IMR-90 (cell line): Measurements from ENCODE around the gene RAB29. TPM values are rescaled to one million over a fixed set of nuclear protein-coding genes. Genes with fewer than 3 reads are reported as not detected.
"Not testable (repeated sequence)": the region's sequence is repeated elsewhere in the genome, so short reads cannot be mapped to it uniquely, and the experiment has no call there.

ENCODE experiments used
- ATAC-seq: fragments of 200-7000 bp; cut with Tn5 transposase; 2 replicates; pipeline ENCODE4 v1.9.1; 2020; ENCODE audit warnings: low read depth, mild to moderate bottlenecking, moderate library complexity
- BruUV-seq: library from RNA; stranded (reverse); fragments of 400-500 nt; replicated peaks from 2 replicates; lab custom pipeline; 2021; lab: Mats Ljungman, UMichigan
- CTCF ChIA-PET: fragments of 300-600 bp; formaldehyde crosslinking; extraction: SDS; loops from one replicate; lab custom pipeline; 2021; ENCODE audit warnings: antibody characterized with exemption; lab: Yijun Ruan, JAX
- POLR2A ChIA-PET: fragments of 300-600 bp; sonication (Branson Sonifier 250); formaldehyde crosslinking; loops from one replicate; lab custom pipeline; 2022; ENCODE audit warnings: antibody characterized with exemption; ENCODE audit not compliant: unreplicated experiment; lab: Charles Lee
- DNase-seq: peaks from one replicate; pipeline ENCODE4 v3.0.0; 2013
- H2AFZ ChIP-seq: replicated peaks from 2 replicates; pipeline ENCODE3; 2013; ENCODE audit warnings: low read length, mild to moderate bottlenecking; ENCODE audit not compliant: poor library complexity
- H2AK5ac ChIP-seq: 2 replicates; pipeline ENCODE4 v1.6.1; 2013; ENCODE audit warnings: low read depth, low read length, inconsistent platforms
- H2AK9ac ChIP-seq: replicated peaks from 2 replicates; pipeline ENCODE3; 2013; ENCODE audit warnings: mild to moderate bottlenecking, low read depth, low read length, moderate library complexity; ENCODE audit not compliant: poor library complexity
- H2BK120ac ChIP-seq: 2 replicates; pipeline ENCODE4 v1.6.1; 2013; ENCODE audit warnings: low read depth, low read length, inconsistent platforms
- H2BK15ac ChIP-seq: 3 replicates; pipeline ENCODE4 v1.6.1; 2013; ENCODE audit warnings: low read depth, low read length, inconsistent platforms
- H2BK20ac ChIP-seq: 2 replicates; pipeline ENCODE4 v1.6.1; 2013; ENCODE audit warnings: low read depth, mild to moderate bottlenecking, inconsistent platforms, low read length, moderate library complexity
- H2BK5ac ChIP-seq: 2 replicates; pipeline ENCODE4 v1.6.1; 2013; ENCODE audit warnings: mild to moderate bottlenecking, low read depth, low read length, inconsistent platforms; ENCODE audit not compliant: poor library complexity, severe bottlenecking
- H3K14ac ChIP-seq: replicated peaks from 2 replicates; pipeline ENCODE4 v1.6.1; 2013; ENCODE audit warnings: low read depth, low read length, inconsistent platforms
- H3K18ac ChIP-seq: 2 replicates; pipeline ENCODE4 v1.6.1; 2013; ENCODE audit warnings: low read depth, low read length, control low read depth
- H3K23ac ChIP-seq: 2 replicates; pipeline ENCODE4 v1.6.1; 2013; ENCODE audit warnings: low read depth, low read length, inconsistent platforms
- H3K27ac ChIP-seq: 2 replicates; pipeline ENCODE4 v1.5.1; 2013; ENCODE audit warnings: mild to moderate bottlenecking, control low read depth, low read length; ENCODE audit not compliant: insufficient read depth
- H3K27me3 ChIP-seq: 2 replicates; pipeline ENCODE4 v1.6.1; 2013; ENCODE audit warnings: low read length; ENCODE audit not compliant: control insufficient read depth, insufficient read depth
- H3K36me3 ChIP-seq: 2 replicates; pipeline ENCODE4 v1.6.1; 2013; ENCODE audit warnings: low read length, mixed read lengths; ENCODE audit not compliant: control insufficient read depth, insufficient read depth
- H3K4ac ChIP-seq: 2 replicates; pipeline ENCODE4 v1.6.1; 2013; ENCODE audit warnings: low read depth, low read length, inconsistent platforms
- H3K4me1 ChIP-seq: 2 replicates; pipeline ENCODE4 v1.6.1; 2013; ENCODE audit warnings: low read length, mixed read lengths; ENCODE audit not compliant: control insufficient read depth, insufficient read depth
- H3K4me2 ChIP-seq: 2 replicates; pipeline ENCODE4 v1.6.1; 2013; ENCODE audit warnings: low read depth, mild to moderate bottlenecking, control low read depth, low read length, moderate library complexity
- H3K4me3 ChIP-seq: 2 replicates; pipeline ENCODE4 v1.5.1; 2013; ENCODE audit warnings: low read depth, mild to moderate bottlenecking, control low read depth, low read length, moderate library complexity; ENCODE audit not compliant: insufficient read depth
- H3K56ac ChIP-seq: 2 replicates; pipeline ENCODE4 v1.6.1; 2013; ENCODE audit warnings: low read length, inconsistent platforms; ENCODE audit not compliant: insufficient read depth; ENCODE audit errors: extremely low read depth
- H3K79me1 ChIP-seq, 2 experiments: 2 replicates each; pipeline ENCODE4 v1.6.1; 2013; ENCODE audit warnings: low read length in 2 of 2, inconsistent platforms in 1 of 2, low read depth in 1 of 2
- H3K9ac ChIP-seq: 2 replicates; pipeline ENCODE4 v1.6.1; 2013; ENCODE audit warnings: low read depth, low read length, control low read depth
- H3K9me1 ChIP-seq: 2 replicates; pipeline ENCODE4 v1.6.1; 2013; ENCODE audit warnings: low read length, inconsistent platforms; ENCODE audit not compliant: insufficient read depth
- H3K9me3 ChIP-seq: 2 replicates; pipeline ENCODE4 v1.6.1; 2013; ENCODE audit warnings: low read length; ENCODE audit not compliant: control insufficient read depth, insufficient read depth
- H4K20me1 ChIP-seq: 2 replicates; pipeline ENCODE4 v1.6.1; 2013; ENCODE audit warnings: low read length, inconsistent platforms; ENCODE audit not compliant: insufficient read depth
- H4K5ac ChIP-seq: 2 replicates; pipeline ENCODE4 v1.6.1; 2013; ENCODE audit warnings: mild to moderate bottlenecking, low read depth, low read length, control low read depth
- H4K8ac ChIP-seq, 2 experiments: 2 replicates each; pipeline ENCODE4 v1.6.1; 2013; ENCODE audit warnings: low read depth in 2 of 2, low read length in 2 of 2, control low read depth in 1 of 2, inconsistent platforms in 1 of 2
- H4K91ac ChIP-seq: 2 replicates; pipeline ENCODE4 v1.6.1; 2013; ENCODE audit warnings: low read depth, low read length, inconsistent platforms; ENCODE audit not compliant: insufficient read depth
- MXI1 ChIP-seq: IDR thresholded peaks from 2 replicates; pipeline ENCODE4 v1.6.1; 2012; ENCODE audit warnings: low read depth, mild to moderate bottlenecking, low read length, moderate library complexity, borderline replicate concordance
- POLR2A ChIP-seq: IDR thresholded peaks from 2 replicates; pipeline ENCODE4 v1.6.1; 2012; ENCODE audit warnings: mild to moderate bottlenecking, low read depth, low read length
- WGBS, 2 experiments: methylation state at CpG; one replicate each; pipeline versions ENCODE4 v1.1.5 to v1.1.7; 2013; ENCODE audit warnings: missing lambda C conversion rate in 2 of 2; ENCODE audit not compliant: insufficient read length in 1 of 2; ENCODE audit errors: extremely low coverage in 2 of 2; 5-methylcytosine and 5-hydroxymethylcytosine counted together
- dilution Hi-C: fragments of 300-500 bp; cut with HindIII; formaldehyde crosslinking; loops from one replicate; pipeline ENCODE4 v1.14.3; 2018; ENCODE audit warnings: low sequenced_read_pairs; ENCODE audit not compliant: unreplicated experiment
- in situ Hi-C: fragments of 300-500 bp; cut with MboI; formaldehyde crosslinking; loops from 3 replicates; pipeline ENCODE4 v1.14.3; 2019; ENCODE audit warnings: low sequenced_read_pairs, inconsistent platforms, mixed read lengths
- intact Hi-C: fragments of 100-400 bp; cut with micrococcal nuclease; formaldehyde crosslinking; loops from 2 replicates; pipeline ENCODE4 v1.10.0; 2022
- polyA plus RNA-seq, 3 experiments: library from polyadenylated mRNA; depleted of rRNA; stranded (reverse); fragments of >200 nt; gene quantifications; 2 replicates each; pipeline ENCODE4 v1.2.3, GENCODE V29; 2012; ENCODE audit warnings: low replicate concordance in 1 of 3
- total RNA-seq: library from RNA; depleted of rRNA; stranded (reverse); fragments of >200 nt; gene quantifications from 2 replicates; pipeline ENCODE4 v1.2.3, GENCODE V29; 2012
- TF ChIP-seq, protein P1 (sequence below): fragments of 150-350 bp; IDR thresholded peaks from 2 replicates; pipeline ENCODE4 v1.6.1; 2017; ENCODE audit warnings: mild to moderate bottlenecking, antibody characterized with exemption, low read length, low read depth
- TF ChIP-seq, protein P2 (sequence below): conservative IDR thresholded peaks from 2 replicates; pipeline ENCODE4 v1.5.1; 2012; ENCODE audit warnings: mild to moderate bottlenecking, low read depth, low read length, improper control_type of control experiment

The RAB29 gene
- total and polyA plus RNA-seq, 2 of the 4 experiments (the other 2 are of a cell fraction): 5.7 to 7.3 TPM

DNA sequence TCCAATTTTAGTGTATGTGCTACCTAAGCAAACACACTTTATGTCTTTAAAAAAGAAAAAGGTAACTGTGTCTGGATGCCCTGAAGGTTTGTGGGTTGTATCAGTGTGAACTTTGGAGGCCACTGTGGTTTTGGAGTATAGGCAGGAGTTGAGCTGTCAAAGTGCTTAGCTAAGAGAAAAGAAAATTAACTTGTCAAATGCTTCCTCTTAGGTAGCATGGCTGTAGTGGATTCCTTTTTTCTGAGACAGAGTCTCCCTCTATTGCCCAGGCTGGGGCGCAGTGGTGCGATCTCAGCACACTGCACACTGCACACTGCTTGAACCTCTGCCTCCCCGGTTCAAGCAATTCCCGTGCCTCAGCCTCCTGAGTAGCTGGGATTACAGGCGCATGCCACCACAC is 48.9 kb upstream of the RAB29 start:
- dilution Hi-C loops: no loop called here
- H3K56ac ChIP-seq: no peak overlapping the region
- H2BK5ac ChIP-seq: no peak overlapping the region
- no peaks in the 10 kb centered on the region for H3K9me1 ChIP-seq
- H4K8ac ChIP-seq: no peak overlapping the region
- no peak overlapping the region for H2AK9ac ChIP-seq
- ATAC-seq: no peak
- no peak overlapping the region for H2BK15ac ChIP-seq
- in situ Hi-C loops: no loop called here
- H3K18ac ChIP-seq: no peak overlapping the region
- H2AFZ ChIP-seq: no peak overlapping the region
- H2BK20ac ChIP-seq: no peak overlapping the region
- TF ChIP-seq, protein P1, sequence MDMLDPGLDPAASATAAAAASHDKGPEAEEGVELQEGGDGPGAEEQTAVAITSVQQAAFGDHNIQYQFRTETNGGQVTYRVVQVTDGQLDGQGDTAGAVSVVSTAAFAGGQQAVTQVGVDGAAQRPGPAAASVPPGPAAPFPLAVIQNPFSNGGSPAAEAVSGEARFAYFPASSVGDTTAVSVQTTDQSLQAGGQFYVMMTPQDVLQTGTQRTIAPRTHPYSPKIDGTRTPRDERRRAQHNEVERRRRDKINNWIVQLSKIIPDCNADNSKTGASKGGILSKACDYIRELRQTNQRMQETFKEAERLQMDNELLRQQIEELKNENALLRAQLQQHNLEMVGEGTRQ: no peak
- no peak for TF ChIP-seq MXI1
- TF ChIP-seq, protein P2, sequence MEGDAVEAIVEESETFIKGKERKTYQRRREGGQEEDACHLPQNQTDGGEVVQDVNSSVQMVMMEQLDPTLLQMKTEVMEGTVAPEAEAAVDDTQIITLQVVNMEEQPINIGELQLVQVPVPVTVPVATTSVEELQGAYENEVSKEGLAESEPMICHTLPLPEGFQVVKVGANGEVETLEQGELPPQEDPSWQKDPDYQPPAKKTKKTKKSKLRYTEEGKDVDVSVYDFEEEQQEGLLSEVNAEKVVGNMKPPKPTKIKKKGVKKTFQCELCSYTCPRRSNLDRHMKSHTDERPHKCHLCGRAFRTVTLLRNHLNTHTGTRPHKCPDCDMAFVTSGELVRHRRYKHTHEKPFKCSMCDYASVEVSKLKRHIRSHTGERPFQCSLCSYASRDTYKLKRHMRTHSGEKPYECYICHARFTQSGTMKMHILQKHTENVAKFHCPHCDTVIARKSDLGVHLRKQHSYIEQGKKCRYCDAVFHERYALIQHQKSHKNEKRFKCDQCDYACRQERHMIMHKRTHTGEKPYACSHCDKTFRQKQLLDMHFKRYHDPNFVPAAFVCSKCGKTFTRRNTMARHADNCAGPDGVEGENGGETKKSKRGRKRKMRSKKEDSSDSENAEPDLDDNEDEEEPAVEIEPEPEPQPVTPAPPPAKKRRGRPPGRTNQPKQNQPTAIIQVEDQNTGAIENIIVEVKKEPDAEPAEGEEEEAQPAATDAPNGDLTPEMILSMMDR: no peak
- TF ChIP-seq POLR2A: no peak
- H3K27ac ChIP-seq: no peak overlapping the region
- H3K27me3 ChIP-seq: peaks cover 38% of the 10 kb centered on the region
- H3K9me3 ChIP-seq: peaks cover 2% of the 10 kb centered on the region; the same call in 1 of the 2 replicates
- H4K20me1 ChIP-seq: no peaks in the 10 kb centered on the region
- H3K9ac ChIP-seq: no peak overlapping the region
- H3K79me1 ChIP-seq: no peaks in the 10 kb centered on the region
- H3K36me3 ChIP-seq: no peaks in the 10 kb centered on the region
- H3K4me2 ChIP-seq: no peak overlapping the region
- intact Hi-C loops: no loop called here
- no peak for DNase-seq
- ChIA-PET CTCF (no interaction called here), POLR2A (no interaction called here)
- no peak overlapping the region for H4K5ac ChIP-seq
- H3K4me1 ChIP-seq: no peaks in the 10 kb centered on the region
- H2AK5ac ChIP-seq: no peak overlapping the region
- no peak overlapping the region for H4K91ac ChIP-seq
- no peak overlapping the region for H2BK120ac ChIP-seq
- 100% methylated on average over 1 of the region's 5 CpGs; no CpG with 5 or more reads in 1 of the 2 experiments for WGBS, 2 experiments
- no TSS peak for BruUV-seq
- H3K4me3 ChIP-seq: no peak overlapping the region
- no peak overlapping the region for H3K14ac ChIP-seq
- no peak overlapping the region for H3K23ac ChIP-seq
- no peak overlapping the region for H3K4ac ChIP-seq

DNA sequence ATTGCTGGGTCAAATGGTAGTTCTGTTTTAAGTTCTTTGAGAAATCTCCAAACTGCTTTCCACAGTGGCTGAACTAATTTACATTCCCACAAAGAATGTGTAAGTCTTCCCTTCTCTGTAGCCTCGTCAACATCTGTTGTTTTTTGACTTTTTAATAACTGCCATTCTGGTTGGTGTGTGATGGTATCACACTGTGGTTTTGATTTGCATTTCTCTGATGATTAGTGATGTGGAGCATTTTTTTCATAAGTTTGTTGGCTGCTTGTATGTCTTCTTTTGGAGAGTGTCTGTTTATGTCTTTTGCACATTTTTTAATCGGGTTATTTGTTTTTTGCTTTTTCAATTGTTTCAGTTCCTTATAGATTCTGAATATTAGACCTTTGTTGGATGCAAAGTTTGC is 48.0 kb upstream of the RAB29 start:
- H4K20me1 ChIP-seq, H3K36me3 ChIP-seq, H2AFZ ChIP-seq, H3K9me1 ChIP-seq, dilution Hi-C loops, H4K8ac ChIP-seq, H4K91ac ChIP-seq, H2AK9ac ChIP-seq, BruUV-seq, H3K4me1 ChIP-seq, H2BK20ac ChIP-seq, H2BK15ac ChIP-seq, ATAC-seq, in situ Hi-C loops, H3K4me2 ChIP-seq, H3K56ac ChIP-seq, H3K9ac ChIP-seq, POLR2A ChIA-PET, H3K18ac ChIP-seq, H2BK5ac ChIP-seq, H2AK5ac ChIP-seq, H3K4me3 ChIP-seq, DNase-seq, H2BK120ac ChIP-seq, H3K4ac ChIP-seq, H3K14ac ChIP-seq, intact Hi-C loops, CTCF ChIA-PET, H3K79me1 ChIP-seq, H3K9me3 ChIP-seq, H3K23ac ChIP-seq, H3K27ac ChIP-seq, H4K5ac ChIP-seq: not testable (repeated sequence)
- peaks cover 33% of the 10 kb centered on the region for H3K27me3 ChIP-seq
- no CpG with 5 or more reads among the region's 2 CpGs for WGBS, 2 experiments
